GM19324 (cell line): ENCODE measurements around the gene NTPCR.
"Not testable (repeated sequence)": the region's sequence is repeated elsewhere in the genome, so short reads cannot be mapped to it uniquely, and the experiment has no call there.

Source experiments
- ATAC-seq: cut with Tn5 transposase; IDR thresholded peaks from one replicate; pipeline ENCODE4 v1.9.1; 2021; ENCODE audit warnings: mild to moderate bottlenecking, moderate library complexity; ENCODE audit not compliant: unreplicated experiment, low FRiP score

Gene NTPCR, protein sequence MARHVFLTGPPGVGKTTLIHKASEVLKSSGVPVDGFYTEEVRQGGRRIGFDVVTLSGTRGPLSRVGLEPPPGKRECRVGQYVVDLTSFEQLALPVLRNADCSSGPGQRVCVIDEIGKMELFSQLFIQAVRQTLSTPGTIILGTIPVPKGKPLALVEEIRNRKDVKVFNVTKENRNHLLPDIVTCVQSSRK

DNA sequence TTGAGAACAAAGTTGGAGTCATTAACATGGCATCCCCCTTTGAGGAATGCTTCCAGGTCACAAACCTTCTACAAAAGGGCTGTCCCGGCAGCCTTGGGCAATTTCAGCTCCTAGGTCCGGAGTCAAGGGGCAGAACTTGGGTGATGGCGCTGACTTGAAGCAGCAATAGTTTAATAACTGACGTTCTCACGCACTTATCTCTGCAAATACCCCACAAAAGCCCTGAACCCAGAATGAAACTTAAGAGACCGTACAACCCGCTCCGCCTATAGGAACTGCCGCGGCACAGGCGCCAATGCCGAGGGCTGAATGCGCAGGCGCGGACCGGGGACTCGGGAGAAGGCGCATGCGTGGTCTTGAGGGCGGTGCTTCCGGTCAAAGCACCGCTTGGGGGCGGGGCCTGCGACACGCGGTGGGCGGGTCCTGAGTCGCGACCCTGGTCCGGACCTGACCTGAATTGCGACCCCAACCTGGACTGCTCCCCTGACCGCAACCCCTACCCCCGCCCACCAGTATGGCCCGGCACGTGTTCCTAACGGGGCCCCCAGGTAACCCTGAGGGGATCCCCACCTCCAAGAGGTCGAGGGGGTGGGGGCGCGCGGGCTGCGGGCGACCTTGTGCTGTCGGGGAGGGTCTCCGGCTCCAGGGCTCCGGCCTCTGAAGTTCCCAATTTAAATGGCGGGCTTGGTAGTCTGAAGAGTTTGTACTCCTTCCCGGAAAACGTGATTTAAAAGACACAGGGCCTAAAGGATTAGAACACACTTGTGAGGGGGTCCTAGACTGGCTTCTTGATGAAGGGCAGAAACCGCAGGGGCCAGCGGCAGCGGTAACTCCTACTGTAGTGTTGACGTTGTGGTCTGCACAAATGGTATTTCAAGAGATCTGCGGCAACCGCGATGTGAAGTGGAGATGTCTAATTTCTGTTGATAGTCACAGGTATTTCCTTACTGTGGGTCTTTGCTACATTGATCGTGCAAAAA, at the start of gene NTPCR:
NTPCR (plus strand) TSS at position 415 of the 980 bp plus-strand sequence; CDS start at position 515, 100 bp downstream.
- peak; percentile 94 for ATAC-seq

DNA sequence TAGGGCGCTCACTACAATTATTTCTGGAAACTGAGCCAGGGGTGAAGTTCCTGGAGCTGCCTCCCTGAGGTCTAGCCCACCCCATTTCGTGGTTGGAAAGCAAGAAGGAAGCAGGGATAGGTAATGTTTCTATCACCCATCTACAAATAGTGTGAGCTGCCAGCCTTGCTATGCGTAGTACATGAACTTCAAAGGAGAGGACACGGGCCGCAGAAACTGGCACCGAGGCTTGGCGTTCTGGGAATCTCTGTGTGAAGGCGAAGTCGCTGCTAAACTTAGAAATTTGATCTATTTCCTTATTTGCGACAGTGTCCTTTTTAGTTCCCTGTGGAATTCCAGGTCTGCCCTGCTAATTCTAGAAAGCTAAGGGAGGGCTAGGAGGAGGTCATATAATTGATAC, 49.6 kb upstream of the NTPCR start:
- no peak for ATAC-seq

DNA sequence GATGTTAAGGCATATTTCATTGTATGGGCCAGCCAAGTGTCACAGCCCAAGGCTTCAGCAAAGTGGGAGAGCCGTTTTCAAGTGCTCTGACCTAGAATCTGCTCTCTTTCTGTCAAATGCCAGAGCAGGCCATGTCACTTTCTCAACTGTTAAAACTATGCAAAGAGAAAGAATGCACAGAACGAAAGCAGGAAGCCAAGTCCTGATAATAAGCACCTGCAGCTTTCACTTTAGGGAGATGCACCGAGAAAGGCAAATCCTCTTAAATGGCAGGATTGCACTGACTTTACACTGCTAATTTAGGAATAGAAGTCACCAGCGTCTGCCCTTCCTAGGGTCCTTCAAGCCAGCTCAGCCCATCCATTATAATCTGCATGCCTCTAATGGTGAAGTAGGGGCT, 49.2 kb upstream of the NTPCR start:
- no peak for ATAC-seq

DNA sequence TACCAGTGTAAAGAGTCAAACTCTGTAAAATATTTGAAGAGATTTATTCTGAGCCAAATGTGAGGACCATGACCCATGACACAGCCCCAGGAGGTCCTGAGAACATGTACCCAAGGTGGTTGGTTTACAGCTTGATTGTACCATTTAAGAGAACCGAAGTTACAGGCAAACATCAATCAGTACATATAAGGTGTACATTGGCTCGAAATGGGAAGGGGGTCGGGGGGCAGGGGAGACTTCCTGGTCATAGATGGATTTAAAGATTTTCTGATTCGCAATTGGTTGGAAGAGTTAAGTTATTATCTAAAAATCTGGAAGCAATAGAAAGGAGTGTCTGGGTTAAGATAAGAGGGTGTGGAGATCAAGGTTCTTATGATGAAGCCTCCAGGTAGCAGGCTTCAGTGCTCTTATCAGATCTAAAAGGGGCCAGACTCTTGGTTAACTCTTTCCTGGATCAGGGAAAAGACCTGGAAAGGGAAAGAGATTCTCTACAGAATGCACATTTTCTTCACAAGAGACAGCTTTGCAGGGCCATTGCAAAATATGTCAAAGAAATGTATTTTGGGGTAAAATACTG, 47.5 kb upstream of the NTPCR start:
- no peak for ATAC-seq

DNA sequence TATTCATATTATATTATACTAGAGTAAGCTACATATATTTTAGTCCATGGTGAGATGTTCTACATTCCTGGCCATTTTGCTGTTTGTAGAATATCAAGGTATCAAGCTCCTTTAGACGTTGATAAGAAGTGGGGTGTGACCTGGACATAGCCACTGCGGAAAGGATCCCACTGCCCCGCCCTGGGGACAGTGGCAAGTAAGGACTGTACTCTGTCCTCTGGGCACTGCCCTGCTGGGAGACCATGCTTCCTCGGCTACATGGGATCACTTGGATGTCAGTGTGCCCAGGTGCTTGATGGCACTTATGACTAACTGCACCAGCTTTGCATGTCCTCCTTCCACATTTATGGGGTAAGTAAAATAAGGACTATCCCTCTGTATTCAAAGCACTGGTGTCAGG, 46.3 kb upstream of the NTPCR start:
- no peak for ATAC-seq

DNA sequence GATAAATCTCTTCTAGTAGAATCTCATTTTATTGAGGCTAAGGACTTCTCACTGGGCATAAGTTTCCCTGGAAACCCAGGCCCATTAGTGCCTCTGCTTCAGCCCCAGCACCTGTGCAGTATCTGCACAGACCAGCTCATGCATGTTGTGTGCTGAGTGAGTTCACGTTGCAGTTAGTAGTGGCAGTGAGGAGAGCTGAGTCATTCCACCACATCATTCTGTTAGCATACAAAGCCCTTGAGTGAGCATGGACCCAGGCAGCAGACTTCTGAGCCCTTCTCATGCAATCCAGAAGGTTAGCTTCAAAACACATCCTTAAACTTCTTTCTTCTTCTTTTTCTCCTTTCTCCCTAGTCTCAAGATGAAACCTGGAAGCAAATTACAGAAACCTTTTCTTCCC, 45.8 kb upstream of the NTPCR start:
- no peak for ATAC-seq

DNA sequence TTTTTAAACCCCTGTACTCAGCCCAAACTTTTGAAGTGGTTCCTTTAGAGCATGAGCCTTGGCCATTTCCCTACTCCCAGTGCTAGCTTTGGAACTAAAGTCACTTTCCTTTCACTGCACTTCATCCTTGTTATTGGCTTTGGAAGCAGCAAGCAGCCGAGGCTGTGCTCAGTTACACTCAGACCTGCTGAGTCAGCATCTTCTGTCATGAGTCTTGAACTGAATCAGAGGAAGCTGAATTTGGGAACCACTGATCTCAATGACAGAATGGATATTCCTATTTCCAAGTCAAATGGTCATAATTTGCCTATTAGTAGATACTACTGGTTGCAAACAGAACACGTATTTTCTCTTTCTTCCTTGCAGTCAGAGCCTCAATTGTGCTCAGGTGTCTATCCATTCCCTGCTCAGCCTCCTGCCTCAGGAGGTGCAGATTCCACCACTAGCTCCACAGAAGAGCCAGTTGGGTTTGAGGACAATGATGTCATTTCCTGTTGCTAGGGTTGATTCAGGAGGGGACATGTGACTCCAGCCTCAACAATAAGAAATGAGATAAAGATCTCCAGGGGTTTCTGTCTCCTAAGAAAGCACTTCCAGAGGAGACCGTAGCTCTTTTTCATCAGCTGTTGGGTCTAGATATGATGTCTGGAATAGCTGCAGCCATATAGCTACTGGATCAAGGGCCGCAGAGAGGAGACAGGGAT, 44.9 kb upstream of the NTPCR start:
- no peak for ATAC-seq

DNA sequence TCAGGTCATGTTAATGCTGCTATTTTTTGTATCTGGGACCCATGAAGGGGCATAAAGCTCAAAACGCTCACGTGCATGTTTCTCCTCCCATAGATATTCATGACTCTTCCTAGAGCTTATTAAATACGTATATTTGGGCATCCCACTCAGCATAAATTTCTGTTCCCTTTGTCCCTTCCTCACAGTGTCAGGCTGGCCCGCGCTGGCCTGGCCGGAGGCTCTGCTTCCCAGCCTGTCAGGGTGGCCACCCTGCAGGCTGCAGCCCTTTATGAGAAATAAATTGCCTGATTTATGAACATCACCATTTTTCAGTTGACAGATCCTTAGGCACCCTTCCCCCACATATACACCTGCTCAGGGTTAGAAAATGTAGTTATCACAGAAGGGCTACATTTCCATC, 44.0 kb upstream of the NTPCR start:
- no peak for ATAC-seq

DNA sequence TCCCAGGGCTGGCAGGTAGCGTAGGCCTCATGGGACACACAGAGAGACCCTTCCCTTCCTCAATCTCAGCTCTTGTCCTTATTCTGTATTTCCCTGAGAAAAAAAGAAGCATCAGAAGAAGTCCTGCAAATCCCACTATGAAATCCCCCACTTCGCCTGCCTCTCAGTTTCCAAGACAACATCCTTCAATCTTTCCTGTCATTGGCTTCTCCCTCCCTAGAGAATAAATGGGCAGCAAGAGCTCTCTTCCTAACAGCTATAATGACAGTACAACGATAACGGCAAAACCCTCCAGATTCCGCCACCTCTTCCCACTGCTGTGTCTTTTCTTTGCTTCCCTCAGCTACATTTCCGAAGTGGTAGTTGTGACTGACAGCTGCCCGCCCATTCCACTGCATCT, 41.6 kb upstream of the NTPCR start:
- no peak for ATAC-seq

DNA sequence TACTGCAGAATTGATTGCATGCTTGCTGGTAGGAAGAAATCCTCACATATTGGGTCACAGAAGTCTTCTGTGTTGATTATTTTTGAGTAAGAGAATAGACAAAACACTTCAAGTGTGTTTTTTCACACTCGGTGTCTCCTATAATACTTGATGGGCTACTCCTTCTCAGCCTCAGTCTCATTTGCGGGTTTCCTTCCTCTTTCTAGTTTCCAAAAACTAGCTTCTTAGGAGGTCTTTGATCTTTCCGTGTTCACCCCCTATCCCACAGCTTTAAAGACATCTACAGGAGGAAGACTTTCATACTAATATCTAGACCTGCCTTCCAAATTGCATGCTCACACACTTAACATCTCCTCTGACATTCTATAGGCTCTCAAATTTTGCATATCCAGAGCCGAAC, 40.7 kb upstream of the NTPCR start:
- ATAC-seq, result no peak

DNA sequence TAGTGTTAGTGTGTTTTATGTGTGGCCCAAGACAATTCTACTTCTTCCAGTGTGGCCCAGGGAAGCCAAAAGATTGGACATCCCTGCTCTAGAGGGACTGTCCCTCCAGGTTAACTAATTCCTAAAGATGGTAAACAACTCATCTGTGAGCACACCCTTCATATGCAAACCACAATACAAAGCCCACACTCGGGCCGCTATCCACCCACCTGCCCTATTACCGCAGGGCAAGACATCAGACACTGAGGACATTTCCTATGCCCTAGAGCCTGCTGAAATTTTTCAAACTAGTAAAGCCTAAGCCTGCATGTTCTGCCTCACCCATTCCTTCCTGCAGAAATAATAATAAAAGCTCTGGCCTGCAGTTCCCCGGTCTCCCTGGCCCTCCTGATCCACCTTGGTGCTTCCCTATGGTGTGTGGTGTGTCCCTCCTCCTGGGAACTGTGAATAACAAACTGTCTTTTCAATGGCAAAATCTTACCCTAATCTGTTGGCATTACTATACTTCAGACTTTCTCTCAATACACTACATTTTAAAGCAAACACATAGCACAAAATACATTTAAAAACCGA, 39.3 kb upstream of the NTPCR start:
- ATAC-seq, result no peak

DNA sequence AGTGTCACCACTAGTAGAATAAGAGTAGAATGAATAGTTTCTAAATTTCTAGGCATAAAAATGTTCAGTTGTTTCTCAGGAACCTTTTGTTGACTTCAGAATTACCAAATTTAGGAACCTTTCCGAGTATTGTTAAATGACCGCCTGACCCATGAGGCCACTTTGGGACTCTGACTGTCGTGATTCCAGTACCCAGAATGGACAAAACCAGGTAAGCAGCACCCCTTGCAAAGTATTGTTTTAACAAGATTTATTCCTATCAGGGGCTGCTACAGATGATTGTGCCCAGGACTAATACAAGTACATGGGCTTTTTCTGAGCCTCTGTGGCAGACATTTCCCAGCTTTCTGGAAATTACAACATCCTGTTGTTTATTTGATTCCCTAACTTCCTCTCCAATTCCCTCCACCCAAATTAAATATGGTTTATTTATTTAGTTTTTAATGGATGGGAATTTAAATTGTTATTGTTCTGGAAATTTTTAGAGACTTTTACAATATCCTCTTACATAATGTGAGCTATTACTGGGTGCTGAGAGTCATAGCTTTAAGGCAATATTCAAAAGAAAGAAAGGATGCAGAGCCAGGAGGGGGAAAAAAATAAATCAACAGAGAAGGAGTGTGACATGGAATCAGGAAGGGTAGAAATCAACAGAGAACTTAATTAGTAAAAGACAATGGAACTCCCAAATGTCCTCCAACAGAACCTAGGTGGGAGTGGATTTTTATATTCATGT, 37.4 kb upstream of the NTPCR start:
- ATAC-seq, result no peak

DNA sequence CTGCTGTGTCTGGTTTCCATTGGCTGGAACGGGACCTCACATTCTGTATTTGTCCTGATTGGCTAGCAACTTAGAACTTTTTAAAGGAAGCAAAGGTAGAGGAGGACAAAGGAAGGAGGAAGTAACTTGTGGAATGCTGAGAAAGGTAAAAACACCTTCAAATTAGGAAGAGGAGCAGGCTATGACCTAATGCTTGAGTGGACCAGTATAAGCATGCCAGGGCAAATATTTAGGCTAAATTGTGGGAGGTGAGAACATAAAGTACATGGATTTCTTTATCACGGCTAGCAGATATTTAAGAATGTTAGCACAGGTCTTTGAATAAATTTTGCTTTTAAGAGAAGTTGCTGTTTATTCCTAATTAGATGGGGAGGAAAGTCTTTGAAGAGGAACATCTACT, 36.1 kb upstream of the NTPCR start:
- not testable (repeated sequence) for ATAC-seq

DNA sequence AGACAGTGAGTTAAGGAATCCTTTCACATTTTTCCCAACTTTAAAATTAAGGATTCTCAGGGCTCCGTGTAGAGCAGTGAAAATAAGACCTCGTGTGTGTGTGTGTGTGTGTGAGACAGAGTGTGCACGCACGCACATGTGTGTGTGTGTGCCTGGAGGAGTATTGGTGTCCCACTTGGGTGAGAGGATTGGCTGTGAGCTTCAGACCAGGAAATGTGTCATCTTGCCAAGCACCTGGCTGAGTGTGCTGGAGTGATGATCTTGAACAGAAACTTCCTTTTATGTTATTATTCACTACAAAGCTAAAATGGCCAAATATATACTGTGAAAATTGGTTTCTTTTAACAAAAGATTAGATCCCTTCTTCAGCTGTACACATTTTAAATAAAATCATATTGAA, 35.2 kb upstream of the NTPCR start:
- ATAC-seq, result no peak

DNA sequence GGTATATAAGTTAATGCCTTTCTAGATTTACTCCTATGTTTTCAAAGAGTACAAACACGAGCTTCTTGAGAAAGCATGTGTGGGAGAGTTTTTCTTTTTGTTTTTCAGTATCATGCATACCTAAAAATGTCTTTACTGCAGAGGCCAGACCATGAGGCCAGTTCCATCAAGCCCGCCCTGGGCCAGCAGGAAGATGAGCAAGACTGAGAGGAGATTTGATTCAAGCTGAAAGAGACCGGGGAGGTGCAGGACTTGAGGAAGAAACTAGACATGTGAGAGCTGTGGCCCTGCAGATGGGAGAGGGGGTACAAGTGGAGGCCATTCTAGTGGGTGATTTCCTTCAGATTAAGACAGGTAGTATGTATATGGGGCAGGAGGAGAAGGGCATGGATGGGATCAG, 33.4 kb upstream of the NTPCR start:
- no peak for ATAC-seq

DNA sequence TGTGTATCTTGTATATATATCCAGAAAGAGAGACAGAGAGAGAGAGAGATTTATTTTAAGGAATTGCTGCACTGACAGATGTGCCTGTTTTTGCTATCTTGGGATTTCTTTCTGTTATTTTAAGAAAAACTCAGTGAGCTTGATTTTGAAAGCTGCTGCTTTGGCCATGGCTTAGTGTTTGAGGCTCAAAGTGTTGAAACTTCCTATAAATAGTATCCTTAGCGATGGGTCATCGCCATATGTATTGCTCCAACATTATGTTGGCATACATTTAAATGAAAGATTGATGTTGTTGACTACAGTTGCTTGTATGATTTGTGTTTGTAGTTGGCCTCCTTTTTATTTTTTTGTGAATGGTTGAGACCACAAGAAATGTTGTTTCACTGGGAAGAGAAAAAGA, 29.0 kb upstream of the NTPCR start:
- ATAC-seq, result no peak

DNA sequence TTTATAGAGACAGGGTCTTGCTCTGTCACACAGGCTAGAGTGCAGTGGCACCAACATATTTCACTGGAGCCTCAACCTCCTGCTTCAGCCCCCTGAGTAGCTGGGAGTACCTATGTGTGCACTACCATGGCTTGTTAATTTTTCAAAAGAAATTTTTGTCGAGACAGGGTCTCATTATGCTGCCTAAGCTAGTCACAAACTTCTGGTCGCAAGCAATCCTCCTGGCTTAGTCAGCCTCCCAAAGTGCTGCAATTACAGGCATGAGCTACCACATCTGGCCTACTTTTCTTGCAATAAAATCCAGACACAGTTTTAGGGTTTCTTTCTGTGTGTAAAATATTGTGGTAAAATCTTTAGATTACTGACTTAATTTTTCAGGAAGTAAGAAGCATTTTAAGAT, 27.9 kb upstream of the NTPCR start:
- no peak for ATAC-seq

DNA sequence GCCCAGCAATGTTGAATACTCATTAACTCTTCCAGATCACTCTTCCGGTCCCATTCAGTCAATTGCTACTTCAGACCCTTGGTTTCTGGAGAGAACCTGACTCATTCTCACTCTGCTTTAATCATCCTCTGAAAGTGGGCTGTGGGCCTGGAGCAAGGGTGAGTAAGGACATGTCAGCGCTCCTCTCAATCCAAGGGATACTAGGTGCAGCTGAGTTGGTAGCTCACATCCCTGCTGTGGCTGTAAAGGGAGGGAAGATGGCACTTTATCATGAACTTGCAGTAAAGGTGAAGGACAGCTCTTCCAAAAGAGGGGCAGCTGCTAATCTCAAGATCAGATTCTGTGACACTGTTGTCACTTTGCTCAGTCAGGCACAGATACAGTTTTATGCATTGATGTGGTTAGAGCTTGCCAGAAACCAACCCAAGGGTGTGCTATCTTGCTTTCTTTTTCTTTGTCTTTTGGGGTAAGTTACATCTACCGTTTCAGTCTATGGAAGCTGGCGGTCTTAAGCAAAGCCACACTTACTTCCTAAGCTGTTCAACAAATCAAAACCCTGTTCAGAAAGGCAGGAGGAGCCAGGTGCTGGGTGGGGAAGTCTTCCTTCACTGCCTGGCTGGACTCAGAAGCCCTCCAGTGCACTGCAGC, 26.5 kb upstream of the NTPCR start:
- ATAC-seq, result no peak

DNA sequence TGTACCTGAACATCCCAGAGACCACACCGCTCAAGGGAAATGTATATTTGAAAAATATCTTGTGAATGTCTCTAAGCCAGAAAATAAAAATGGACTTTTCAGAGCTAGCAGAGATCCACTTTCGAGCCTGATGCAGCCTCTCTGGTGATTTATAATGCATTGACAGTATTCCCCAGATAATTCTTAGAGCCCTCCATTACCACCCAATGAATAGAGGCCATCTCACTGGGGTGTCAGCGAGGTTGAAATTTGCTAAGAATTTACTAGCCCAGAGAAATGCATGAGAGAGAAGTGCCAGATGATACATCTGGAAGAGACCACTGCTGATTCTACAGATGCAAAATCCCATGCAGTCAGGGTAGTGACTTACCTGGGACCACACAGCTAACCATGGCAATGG, 25.5 kb upstream of the NTPCR start:
- ATAC-seq, result no peak
